Muscle layer of duodenum (tissue), 2 donors: ENCODE results near the gene RCVRN.

ENCODE experiments used
- H3K27ac ChIP-seq: one replicate; pipeline ENCODE4 v1.7.0; 2013; ENCODE audit warnings: mild to moderate bottlenecking, low read length
- H3K27me3 ChIP-seq: one replicate; pipeline ENCODE4 v1.7.0; 2013; ENCODE audit warnings: low read depth, mild to moderate bottlenecking, control low read depth, low read length
- H3K36me3 ChIP-seq, 2 donors: one replicate each; pipeline ENCODE4 v1.7.0; 2013; ENCODE audit warnings: low read length in 2 of 2, control low read depth in 1 of 2, mild to moderate bottlenecking in 1 of 2; ENCODE audit not compliant: insufficient read depth in 2 of 2, control insufficient read depth in 1 of 2
- H3K4me1 ChIP-seq, 2 donors: one replicate each; pipeline ENCODE4 v1.7.0; 2013; ENCODE audit warnings: low read length in 2 of 2, mild to moderate bottlenecking in 2 of 2, control low read depth in 1 of 2, moderate library complexity in 1 of 2; ENCODE audit not compliant: insufficient read depth in 2 of 2, control insufficient read depth in 1 of 2
- H3K4me3 ChIP-seq, 2 donors: one replicate each; pipeline ENCODE4 v1.7.0; 2013; ENCODE audit warnings: low read length in 2 of 2, low read depth in 1 of 2, mild to moderate bottlenecking in 1 of 2
- H3K9me3 ChIP-seq, 2 donors: one replicate each; pipeline ENCODE4 v1.7.0; 2013; ENCODE audit warnings: low read length in 2 of 2, control low read depth in 1 of 2, mild to moderate bottlenecking in 1 of 2; ENCODE audit not compliant: control insufficient read depth in 1 of 2
- donor health status: healthy.

The RCVRN gene

GRCh38 chr17:9894231-9894630 is 10.8 kb downstream of the RCVRN start:
- Histone ChIP-seq H3K27me3 (no peaks in the 10 kb centered on the region), H3K9me3 (peaks cover 0 to 5% of the 10 kb centered on the region in 2 donors), H3K4me3 (no peak overlapping the region), H3K36me3 (no peaks in the 10 kb centered on the region), H3K4me1 (peaks cover 0 to under 1% of the 10 kb centered on the region in 2 donors), H3K27ac (no peak overlapping the region)

GRCh38 chr17:9893411-9894012 is 11.6 kb downstream of the RCVRN start:
- Histone ChIP-seq H3K4me1 (no peaks in the 10 kb centered on the region), H3K27me3 (no peaks in the 10 kb centered on the region), H3K27ac (no peak overlapping the region), H3K36me3 (no peaks in the 10 kb centered on the region), H3K4me3 (no peak overlapping the region), H3K9me3 (peaks cover 0 to 5% of the 10 kb centered on the region in 2 donors)

- H3K36me3 ChIP-seq = no peaks in the 10 kb centered on the region
- no peaks in the 10 kb centered on the region for H3K27me3 ChIP-seq
- H3K4me1 ChIP-seq = no peaks in the 10 kb centered on the region
- H3K9me3 ChIP-seq = peaks cover 0 to 5% of the 10 kb centered on the region in 2 donors
- no peak overlapping the region for H3K27ac ChIP-seq
- H3K4me3 ChIP-seq = no peak overlapping the region
These were observed 14.9 kb downstream of the RCVRN start for GRCh38 chr17:9890124-9890523.

GRCh38 chr17:9887508-9887907 is 17.6 kb downstream of the RCVRN start:
- Histone ChIP-seq H3K4me3 (no peak overlapping the region), H3K27me3 (no peaks in the 10 kb centered on the region), H3K36me3 (peaks cover 0 to 3% of the 10 kb centered on the region in 2 donors), H3K9me3 (peaks cover 11 to 12% of the 10 kb centered on the region in 2 donors), H3K27ac (no peak overlapping the region), H3K4me1 (no peaks in the 10 kb centered on the region)

GRCh38 chr17:9886141-9886930 is 18.7 kb downstream of the RCVRN start:
- no peak overlapping the region for H3K27ac ChIP-seq
- H3K9me3 ChIP-seq = peaks cover 15 to 21% of the 10 kb centered on the region in 2 donors
- peaks cover 0 to 13% of the 10 kb centered on the region in 2 donors for H3K36me3 ChIP-seq
- H3K27me3 ChIP-seq = no peaks in the 10 kb centered on the region
- no peak overlapping the region for H3K4me3 ChIP-seq
- H3K4me1 ChIP-seq = no peaks in the 10 kb centered on the region

- Histone ChIP-seq H3K4me3 (no peak overlapping the region), H3K27ac (no peak overlapping the region), H3K27me3 (no peaks in the 10 kb centered on the region), H3K9me3 (peaks cover 15 to 21% of the 10 kb centered on the region in 2 donors), H3K36me3 (peaks cover 0 to 13% of the 10 kb centered on the region in 2 donors), H3K4me1 (no peaks in the 10 kb centered on the region)
These were observed 21.6 kb downstream of the RCVRN start for GRCh38 chr17:9883451-9883850.

- H3K4me3 ChIP-seq = no peak overlapping the region
- H3K27me3 ChIP-seq = no peaks in the 10 kb centered on the region
- peaks cover 0 to 13% of the 10 kb centered on the region in 2 donors for H3K36me3 ChIP-seq
- peaks cover under 1 to 2% of the 10 kb centered on the region in 2 donors for H3K4me1 ChIP-seq
- H3K27ac ChIP-seq = no peak overlapping the region
- H3K9me3 ChIP-seq = peaks cover 15 to 21% of the 10 kb centered on the region in 2 donors
These were observed 24.5 kb downstream of the RCVRN start for GRCh38 chr17:9880582-9880999.

GRCh38 chr17:9878786-9879525 is 26.1 kb downstream of the RCVRN start:
- Histone ChIP-seq H3K27me3 (no peaks in the 10 kb centered on the region), H3K4me3 (no peak overlapping the region), H3K27ac (no peak overlapping the region), H3K9me3 (peaks cover 15 to 17% of the 10 kb centered on the region in 2 donors), H3K36me3 (peaks cover 0 to 10% of the 10 kb centered on the region in 2 donors), H3K4me1 (peaks cover 10 to 13% of the 10 kb centered on the region in 2 donors)

- Histone ChIP-seq H3K27ac (no peak overlapping the region), H3K4me1 (peaks cover 10 to 13% of the 10 kb centered on the region in 2 donors), H3K36me3 (peaks cover 0 to 10% of the 10 kb centered on the region in 2 donors), H3K4me3 (no peak overlapping the region), H3K9me3 (peaks cover 11 to 13% of the 10 kb centered on the region in 2 donors), H3K27me3 (no peaks in the 10 kb centered on the region)
These were observed 26.7 kb downstream of the RCVRN start for GRCh38 chr17:9878356-9878755.

GRCh38 chr17:9875441-9875840 is 29.6 kb downstream of the RCVRN start:
- Histone ChIP-seq H3K36me3 (no peaks in the 10 kb centered on the region), H3K27ac (no peak overlapping the region), H3K4me3 (no peak overlapping the region), H3K27me3 (no peaks in the 10 kb centered on the region), H3K9me3 (no peaks in the 10 kb centered on the region), H3K4me1 (peaks cover 10 to 13% of the 10 kb centered on the region in 2 donors)

- H3K27ac ChIP-seq = no peak overlapping the region
- no peaks in the 10 kb centered on the region for H3K27me3 ChIP-seq
- no peaks in the 10 kb centered on the region for H3K9me3 ChIP-seq
- no peak overlapping the region for H3K4me3 ChIP-seq
- H3K36me3 ChIP-seq = no peaks in the 10 kb centered on the region
- peaks cover 10 to 13% of the 10 kb centered on the region in 2 donors for H3K4me1 ChIP-seq
These were observed 30.3 kb downstream of the RCVRN start for GRCh38 chr17:9874722-9875121.
